GM21576 (cell line): Measurements from ENCODE around the gene CEP89.
"Not testable (repeated sequence)": the region's sequence is repeated elsewhere in the genome, so short reads cannot be mapped to it uniquely, and the experiment has no call there.

Experiments used
- ATAC-seq: cut with Tn5 transposase; IDR thresholded peaks from one replicate; pipeline ENCODE4 v1.9.1; 2021; ENCODE audit warnings: mild to moderate bottlenecking, moderate library complexity; ENCODE audit not compliant: unreplicated experiment

Gene CEP89

GRCh38 chr19:32896516-32897214, 75.1 kb downstream of the CEP89 start:
- ATAC-seq, result no peak

- peak; percentile 80 for ATAC-seq
These were observed 76.4 kb downstream of the CEP89 start for GRCh38 chr19:32895384-32895783.

DNA sequence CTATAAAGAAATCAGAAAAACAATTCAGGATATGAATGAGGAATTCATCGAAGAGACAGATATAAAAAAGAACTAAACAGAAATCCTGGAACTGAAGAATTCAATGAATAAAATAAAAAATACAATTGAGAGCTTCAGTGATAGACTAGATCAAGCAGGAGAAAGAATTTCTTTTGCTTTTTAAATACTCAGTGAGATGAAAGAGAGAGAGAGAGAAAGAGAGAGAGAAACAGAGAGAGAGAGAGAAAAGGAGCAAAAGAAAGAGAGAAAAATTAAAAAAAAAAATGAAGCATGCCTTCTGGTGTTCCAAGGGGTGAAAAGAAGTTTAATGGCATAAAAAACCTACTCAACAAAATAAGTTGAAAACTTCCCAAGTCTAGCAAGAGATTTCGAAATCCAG, 80.1 kb downstream of the CEP89 start:
- no peak for ATAC-seq

GRCh38 chr19:32890841-32891240, 80.9 kb downstream of the CEP89 start:
- ATAC-seq, result no peak

DNA sequence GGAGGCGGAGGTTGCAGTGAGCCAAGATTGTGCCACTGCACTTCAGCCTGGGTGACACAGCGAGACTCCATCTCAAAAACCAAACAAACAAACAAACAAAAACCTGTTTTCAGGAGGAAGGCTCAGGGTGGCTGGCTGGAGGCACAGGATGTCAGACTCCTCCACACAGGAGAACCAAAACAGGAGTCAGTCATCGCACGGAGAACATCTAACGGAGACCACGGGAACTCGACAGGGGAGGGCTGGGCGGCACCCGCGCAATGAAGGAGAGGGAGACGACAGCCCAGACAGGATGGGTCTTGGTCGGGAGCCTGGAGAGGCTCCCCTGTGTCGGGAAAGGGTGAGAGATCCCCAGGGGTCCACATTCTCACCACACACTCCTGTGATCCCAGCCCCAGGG, 81.4 kb downstream of the CEP89 start:
- ATAC-seq, result no peak

DNA sequence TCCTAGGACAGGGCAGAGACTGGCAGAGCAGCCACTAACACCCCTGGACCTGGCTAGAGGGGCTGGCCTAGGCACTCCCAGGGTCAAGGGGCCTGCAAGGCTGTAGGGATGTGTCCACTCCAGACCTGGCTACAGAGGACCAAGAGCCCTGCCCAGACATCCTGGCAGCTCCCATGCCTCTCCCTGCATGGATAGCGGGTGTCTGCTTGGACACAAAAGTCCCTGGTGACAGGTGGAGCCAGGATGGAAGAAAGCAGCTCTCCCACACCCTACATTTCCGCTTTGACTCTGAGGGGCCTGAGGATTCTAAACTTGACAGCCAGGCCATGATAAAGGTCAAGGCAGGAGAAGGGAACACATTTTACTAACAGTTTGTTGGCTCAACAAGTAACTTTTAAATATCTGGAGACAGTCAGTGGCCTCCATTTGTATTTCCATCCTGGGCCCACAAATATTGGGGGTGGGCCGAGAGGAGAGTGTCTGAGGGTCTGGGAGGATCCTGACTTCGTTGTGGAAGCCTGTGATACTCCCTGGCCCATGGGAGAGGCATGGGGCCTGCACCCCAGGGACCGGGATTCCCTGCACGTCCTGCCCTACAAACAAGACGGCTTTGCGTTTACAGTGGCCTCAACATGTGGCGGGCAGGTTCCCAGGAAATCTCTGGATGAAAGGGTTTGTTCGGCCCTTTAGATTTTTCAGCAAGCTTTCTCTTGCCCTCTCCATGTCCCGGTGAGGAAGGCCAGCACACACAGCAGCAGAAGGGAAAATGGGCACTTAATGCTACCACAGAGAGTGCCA, 82.4 kb downstream of the CEP89 start:
- ATAC-seq, result no peak

DNA sequence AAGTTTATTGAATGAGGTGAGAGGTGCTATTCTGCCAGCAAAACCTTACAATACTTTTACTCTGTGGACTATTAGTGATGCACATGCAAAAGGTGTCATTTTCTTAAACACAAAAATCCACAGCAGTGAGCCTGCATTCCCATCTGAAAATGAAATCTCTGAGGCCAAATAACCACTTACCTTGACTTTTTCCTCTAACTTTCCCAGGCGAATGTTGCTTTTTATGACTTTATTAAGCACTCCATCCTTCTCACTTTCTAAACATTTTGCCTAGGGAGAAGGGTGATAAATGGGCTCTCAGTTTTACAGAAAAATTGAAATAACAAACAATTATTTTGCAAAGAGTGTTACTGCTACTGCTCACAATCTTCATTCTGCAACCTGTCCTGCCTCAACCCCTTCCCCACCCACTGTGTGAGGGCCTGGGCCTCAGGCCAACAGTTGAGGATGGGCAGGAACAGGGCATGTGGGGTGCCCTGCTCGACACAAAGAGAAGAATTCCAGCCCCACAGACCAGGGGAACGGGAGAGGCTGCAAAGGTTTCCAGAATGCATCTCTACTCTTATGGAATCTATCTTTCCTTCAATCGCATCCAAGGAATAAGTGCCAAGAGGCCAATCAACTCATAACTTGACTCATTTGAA, 84.1 kb downstream of the CEP89 start:
- no peak for ATAC-seq

- no peak for ATAC-seq
These were observed 85.5 kb downstream of the CEP89 start for GRCh38 chr19:32886241-32886640.

GRCh38 chr19:32885255-32885654, 86.5 kb downstream of the CEP89 start:
- ATAC-seq, result not testable (repeated sequence)

GRCh38 chr19:32881766-32882165, 90.0 kb downstream of the CEP89 start:
- no peak for ATAC-seq

DNA sequence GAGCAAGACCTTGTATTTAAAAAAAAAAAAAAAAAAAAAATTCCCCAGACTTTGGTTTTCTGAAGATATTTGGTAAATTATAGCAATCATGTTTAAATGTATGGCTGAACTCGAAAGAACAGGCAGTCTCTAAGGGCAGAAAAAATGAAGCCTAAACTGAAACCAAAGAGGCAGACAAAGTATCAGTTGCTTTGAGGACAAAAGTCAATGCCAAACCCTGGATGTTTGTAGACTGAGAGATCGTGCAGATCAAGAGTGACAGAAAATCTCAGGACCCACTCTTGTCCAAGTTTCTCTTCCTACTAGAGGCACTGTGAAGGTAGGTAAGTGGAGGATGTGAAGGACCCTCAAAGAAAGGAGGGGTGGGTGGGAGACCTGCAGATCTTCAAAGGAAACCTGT, 91.1 kb downstream of the CEP89 start:
- no peak for ATAC-seq

DNA sequence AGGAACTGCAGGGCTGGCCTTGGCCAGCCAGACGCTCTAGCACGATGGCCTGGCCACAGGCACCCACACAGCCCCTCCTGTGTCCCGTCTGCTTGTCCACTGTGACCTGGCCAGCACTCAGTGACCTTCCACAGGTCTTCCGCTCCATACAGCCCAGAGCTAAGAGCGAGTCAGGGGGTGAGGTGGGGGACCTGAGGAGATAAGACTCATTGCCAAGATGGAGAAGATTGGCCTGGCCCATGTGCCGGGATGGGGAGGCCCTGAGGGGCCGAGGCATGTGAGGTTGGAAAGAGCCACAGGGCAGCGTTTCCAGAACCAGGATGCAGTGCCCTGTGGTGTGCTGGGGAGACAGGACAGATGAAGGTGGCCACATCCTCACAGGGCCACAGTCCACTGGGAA, 92.0 kb downstream of the CEP89 start:
- no peak for ATAC-seq

- no peak for ATAC-seq
These were observed 92.8 kb downstream of the CEP89 start for GRCh38 chr19:32878988-32879387.

- no peak for ATAC-seq
These were observed 93.6 kb downstream of the CEP89 start for GRCh38 chr19:32877977-32878745.

DNA sequence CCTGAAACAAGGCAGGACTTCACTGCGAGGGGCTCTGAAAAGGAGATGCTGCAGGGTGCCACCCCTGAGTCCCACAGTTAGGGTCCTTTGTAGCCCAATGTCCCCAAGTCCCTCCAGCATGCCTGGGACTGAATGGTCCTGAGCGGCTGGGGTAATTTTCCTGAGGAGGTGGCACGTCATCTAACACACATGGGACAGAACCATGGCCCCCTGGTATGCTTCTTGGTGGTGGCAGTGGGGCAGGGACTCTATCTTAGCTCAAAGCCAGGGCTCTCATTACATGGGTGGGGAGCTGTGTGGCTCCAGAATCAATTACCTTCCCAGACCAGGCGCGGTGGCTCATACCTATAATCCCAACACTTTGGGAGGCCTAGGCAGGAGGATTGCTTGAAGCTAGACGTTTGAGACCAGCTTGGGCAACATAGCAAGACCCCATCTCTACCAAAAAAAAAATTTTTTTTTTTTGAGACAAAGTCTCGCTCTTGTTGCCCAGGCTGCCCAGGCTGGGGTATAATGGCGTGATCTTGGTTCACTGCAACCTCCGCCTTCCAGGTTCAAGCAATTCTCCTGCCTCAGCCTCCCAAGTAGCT, 94.3 kb downstream of the CEP89 start:
- no peak for ATAC-seq

- no peak for ATAC-seq
These were observed 94.9 kb downstream of the CEP89 start for GRCh38 chr19:32876919-32877285.

- no peak for ATAC-seq
These were observed 95.4 kb downstream of the CEP89 start for GRCh38 chr19:32876236-32876918.

GRCh38 chr19:32875428-32875827, 96.3 kb downstream of the CEP89 start:
- no peak for ATAC-seq

- ATAC-seq, result no peak
These were observed 97.2 kb downstream of the CEP89 start for GRCh38 chr19:32874605-32875004.

- no peak for ATAC-seq
These were observed 98.4 kb downstream of the CEP89 start for GRCh38 chr19:32873247-32873959.
